Left ventricle myocardium inferior (tissue), 1 donor: Measurements from ENCODE around the gene GCK. TPM values are rescaled to one million over a fixed set of nuclear protein-coding genes. Genes with fewer than 3 reads are reported as not detected.
A peak's percentile ranks its signal among the peaks of the same experiment; 100 is the strongest.

ENCODE experiments used
- DNase-seq: peaks from one replicate; pipeline ENCODE4 v3.0.0-alpha.2; 2020
- H3K27ac ChIP-seq: fragments of 200-600 bp; replicated peaks from 2 replicates; pipeline ENCODE4 v1.8.0; 2021
- H3K27me3 ChIP-seq: fragments of 200-600 bp; 2 replicates; pipeline ENCODE4 v1.8.0; 2021; ENCODE audit warnings: low read depth
- H3K36me3 ChIP-seq: fragments of 200-600 bp; 2 replicates; pipeline ENCODE4 v1.8.0; 2021
- H3K4me1 ChIP-seq: fragments of 200-600 bp; 2 replicates; pipeline ENCODE4 v1.8.0; 2021
- H3K4me3 ChIP-seq: fragments of 200-600 bp; 2 replicates; pipeline ENCODE4 v1.8.0; 2021; ENCODE audit warnings: mild to moderate bottlenecking, moderate library complexity
- H3K9me3 ChIP-seq: fragments of 200-600 bp; replicated peaks from 2 replicates; pipeline ENCODE4 v1.8.0; 2021
- CTCF ChIP-seq: fragments of 200-600 bp; IDR thresholded peaks from 2 replicates; pipeline ENCODE4 v1.8.0; 2021; ENCODE audit warnings: antibody characterized with exemption, mild to moderate bottlenecking, borderline replicate concordance
- intact Hi-C: fragments of 100-400 bp; cut with micrococcal nuclease; formaldehyde crosslinking; loops from one replicate; pipeline ENCODE4 v1.11.0; 2022
- total RNA-seq: library from RNA; stranded (reverse); fragmentation: NEBNext Ultra II Directional; extraction: Animal tissue kit (Norgen Biotek cat#: 25700); gene quantifications from one replicate; pipeline ENCODE4 v1.2.1, GENCODE V29; 2021
- donor health status: DM: no; HTN: yes; CAD: no; lungs with severe emphysema.

The GCK gene
- total RNA-seq, 1 donor from 2014 or later: 0.49 TPM

GRCh38 chr7:44217852-44218402 lies 28.7 kb upstream of the GCK start:
- TF ChIP-seq CTCF: no peak
- peaks cover 5% of the 10 kb centered on the region for H3K27me3 ChIP-seq
- peak; percentile 11 for DNase-seq
- H3K9me3 ChIP-seq: no peaks in the 10 kb centered on the region
- no peak overlapping the region for H3K4me3 ChIP-seq
- H3K4me1 ChIP-seq: no peaks in the 10 kb centered on the region
- H3K36me3 ChIP-seq: peaks cover 12% of the 10 kb centered on the region
- intact Hi-C loops: no loop called here
- no peak overlapping the region for H3K27ac ChIP-seq

GRCh38 chr7:44217223-44217714 lies 28.0 kb upstream of the GCK start:
- intact Hi-C loops: no loop called here

GRCh38 chr7:44216521-44217222 lies 27.4 kb upstream of the GCK start:
- intact Hi-C loops: no loop called here
- peak; percentile 10 for DNase-seq
- H3K27ac ChIP-seq: no peak overlapping the region

More at GRCh38 chr7:44217223-44217714, 28.0 kb upstream of the GCK start:
- DNase-seq: peak; percentile 9
- Histone ChIP-seq H3K36me3 (peaks cover 19% of the 10 kb centered on the region), H3K27me3 (peaks cover 5% of the 10 kb centered on the region), H3K4me3 (no peak overlapping the region), H3K9me3 (no peaks in the 10 kb centered on the region), H3K27ac (no peak overlapping the region), H3K4me1 (no peaks in the 10 kb centered on the region)
- TF ChIP-seq CTCF: no peak

GRCh38 chr7:44216019-44216418 lies 26.8 kb upstream of the GCK start:
- Histone ChIP-seq H3K27ac (no peak overlapping the region), H3K9me3 (no peaks in the 10 kb centered on the region), H3K27me3 (peaks cover under 1% of the 10 kb centered on the region), H3K4me1 (no peaks in the 10 kb centered on the region), H3K36me3 (peaks cover 31% of the 10 kb centered on the region), H3K4me3 (no peak overlapping the region)
- no peak for TF ChIP-seq CTCF
- DNase-seq: no peak
- intact Hi-C loops: no loop called here

More at GRCh38 chr7:44216521-44217222, 27.4 kb upstream of the GCK start:
- Histone ChIP-seq H3K4me1 (no peaks in the 10 kb centered on the region), H3K9me3 (no peaks in the 10 kb centered on the region), H3K36me3 (peaks cover 25% of the 10 kb centered on the region), H3K4me3 (no peak overlapping the region), H3K27me3 (peaks cover 5% of the 10 kb centered on the region)
- TF ChIP-seq CTCF: no peak

- Histone ChIP-seq H3K4me1 (no peaks in the 10 kb centered on the region), H3K36me3 (peaks cover 36% of the 10 kb centered on the region), H3K27ac (no peak overlapping the region), H3K9me3 (no peaks in the 10 kb centered on the region), H3K27me3 (no peaks in the 10 kb centered on the region), H3K4me3 (no peak overlapping the region)
- intact Hi-C loops: no loop called here
- TF ChIP-seq CTCF: no peak
- DNase-seq: no peak
These were observed 26.3 kb upstream of the GCK start for GRCh38 chr7:44215531-44215930.
